ENCODE data around the gene SLC49A3. TPM values are rescaled to one million over a fixed set of nuclear protein-coding genes. Genes with fewer than 3 reads are reported as not detected.

Gene SLC49A3
- total RNA-seq, 1 experiment from 2014 or later = 6.9 TPM

- H3K9me3 Mint-ChIP-seq = peaks cover 0 to 1% of the 10 kb centered on the region in 2 experiments; a peak in 2 of 5 replicates
- Histone ChIP-seq H3K27ac (ENCODE audit: insufficient read length, low read depth, low read length) (no peak overlapping the region), H3K4ac (ENCODE audit: low read depth, low read length) (no peak overlapping the region), H3T11ph (ENCODE audit: low read length) (no peak overlapping the region), H4K20me1 (ENCODE audit: control insufficient read depth, insufficient read depth, insufficient read length) (no peaks in the 10 kb centered on the region), H4K91ac (ENCODE audit: insufficient read length, low read depth, low read length) (no peak overlapping the region), H3K23ac (ENCODE audit: insufficient read length, low read depth, low read length) (no peak overlapping the region), H2AK5ac (ENCODE audit: insufficient read length, low read length) (no peak overlapping the region), H2BK120ac (ENCODE audit: low read depth, low read length, poor library complexity, severe bottlenecking) (no peak overlapping the region), H3K56ac (ENCODE audit: insufficient read length, low read depth, low read length) (no peak overlapping the region), H3K4me1 (ENCODE audit: insufficient read depth, low read length) (peaks cover 7% of the 10 kb centered on the region; the same call in 1 of the 2 replicates), H4K8ac (replicated peaks; ENCODE audit: insufficient read length, low read depth, low read length) (no peak overlapping the region), H2AFZ (ENCODE audit: low read length) (no peak overlapping the region), H2BK5ac (ENCODE audit: insufficient read length, low read length) (no peak overlapping the region), H3K79me2 (ENCODE audit: insufficient read depth, low read length) (no peaks in the 10 kb centered on the region), H2BK20ac (ENCODE audit: low read depth, low read length, poor library complexity, severe bottlenecking) (no peak overlapping the region), H2BK12ac (ENCODE audit: insufficient read length, low read depth, low read length) (no peak overlapping the region), H2BK15ac (ENCODE audit: low read depth, low read length) (no peak overlapping the region), H3K9me3 (ENCODE audit: control insufficient read depth, low read depth, low read length) (no peaks in the 10 kb centered on the region), H3K4me2 (ENCODE audit: insufficient read depth, insufficient read length, low read length) (peak overlapping the region; percentile 20), H3K9ac (ENCODE audit: extremely low read depth, insufficient read length, low read length) (no peak overlapping the region), H3K18ac (ENCODE audit: insufficient read length, low read depth, low read length) (peak overlapping the region; percentile 3), H4K5ac (ENCODE audit: insufficient read length, low read depth, low read length) (no peak overlapping the region), H3K14ac (ENCODE audit: insufficient read depth, low read length) (0 out of 2 replicates have a peak overlapping the region, but pooled peaks have one; percentile 1), H3K27me3 (ENCODE audit: insufficient read depth, low read length) (no peaks in the 10 kb centered on the region), H3K79me1 (ENCODE audit: insufficient read depth, low read depth, low read length, poor library complexity, severe bottlenecking) (no peaks in the 10 kb centered on the region), H3K23me2 (ENCODE audit: insufficient read length, low read depth, low read length, poor library complexity, severe bottlenecking) (no peaks in the 10 kb centered on the region)
- TF ChIP-seq CTCF (conservative IDR thresholded peaks at IDR 0.05) = no peak
- no peak overlapping the region for H3K27ac Mint-ChIP-seq
- WGBS (ENCODE audit: extremely low coverage, insufficient read length, low lambda C conversion rate) = no CpG with 5 or more reads among the region's 8 CpGs
- DNase-seq = no peak
- peaks cover 6% of the 10 kb centered on the region for H3K27me3 Mint-ChIP-seq (ENCODE audit: low read depth)
- peaks cover 0 to 3% (median 0%) of the 10 kb centered on the region in 3 experiments; a peak in 1 of 7 replicates for H3K36me3 Mint-ChIP-seq (ENCODE audit: insufficient read depth in 1 of 3, low read depth in 3 of 3)
- H3K4me1 Mint-ChIP-seq = peaks cover 20 to 39% of the 10 kb centered on the region in 2 experiments
- peak overlapping the region; percentile 52 to 58; a peak in 3 of 5 replicates for H3K4me3 Mint-ChIP-seq
These were observed 772 bp upstream of the SLC49A3 start for GRCh38 chr4:689723-690122.
